SU-DHL-6 (cell line): Measurements from ENCODE around the gene LRRN4.

ENCODE experiments used
- H2AFZ ChIP-seq: fragments of 200-600 bp; sonication (generic); 2 replicates; pipeline ENCODE4 v1.6.1; 2014; ENCODE audit warnings: low read depth, mild to moderate bottlenecking, moderate library complexity, mixed read lengths, antibody characterized with exemption, low read length; ENCODE audit not compliant: severe bottlenecking
- H3F3A ChIP-seq: fragments of 200-600 bp; shearing (Covaris generic); 2 replicates; pipeline ENCODE4 v1.6.0; 2016; ENCODE audit warnings: antibody characterized with exemption, mild to moderate bottlenecking; ENCODE audit not compliant: insufficient read depth
- H3K27ac ChIP-seq: fragments of 200-600 bp; sonication (generic); 2 replicates; pipeline ENCODE4 v1.5.1; 2016; ENCODE audit warnings: low read depth, mild to moderate bottlenecking, low read length, moderate library complexity, mixed read lengths
- H3K27me3 ChIP-seq: fragments of 200-600 bp; sonication (generic), shearing (Covaris generic); 2 replicates; pipeline ENCODE4 v1.6.0; 2014; ENCODE audit warnings: mild to moderate bottlenecking, low read length
- H3K36me3 ChIP-seq: fragments of 200-600 bp; sonication (generic); 2 replicates; pipeline ENCODE4 v1.6.1; 2014; ENCODE audit warnings: mild to moderate bottlenecking, low read length, mixed read lengths
- H3K4me2 ChIP-seq: fragments of 300-600, 200-600 bp; shearing (Covaris generic), sonication (generic); 2 replicates; pipeline ENCODE4 v1.6.0; 2014; ENCODE audit warnings: low read length, low read depth, mild to moderate bottlenecking; ENCODE audit not compliant: poor library complexity, severe bottlenecking
- H3K4me3 ChIP-seq: fragments of 200-600 bp; sonication (generic); 2 replicates; pipeline ENCODE4 v1.5.1; 2014; ENCODE audit warnings: antibody characterized with exemption, low read length, mild to moderate bottlenecking, mixed read lengths; ENCODE audit not compliant: insufficient read depth, poor library complexity, severe bottlenecking
- H3K79me2 ChIP-seq: fragments of 200-600 bp; sonication (generic); 2 replicates; pipeline ENCODE4 v1.6.1; 2014; ENCODE audit warnings: mild to moderate bottlenecking, low read length, moderate library complexity; ENCODE audit not compliant: insufficient read depth
- H3K9ac ChIP-seq: fragments of 200-600 bp; sonication (generic); 2 replicates; pipeline ENCODE4 v1.7.0; 2014; ENCODE audit warnings: mild to moderate bottlenecking, low read length
- H3K9me2 ChIP-seq: fragments of 200-600 bp; sonication (generic); replicated peaks from 2 replicates; pipeline ENCODE4 v1.6.1; 2014; ENCODE audit warnings: low read length; ENCODE audit not compliant: insufficient read depth
- H3K9me3 ChIP-seq: fragments of 200-600 bp; sonication (generic); 2 replicates; pipeline ENCODE4 v1.6.1; 2014; ENCODE audit warnings: low read length, mixed read lengths; ENCODE audit not compliant: insufficient read depth
- H4K20me1 ChIP-seq: fragments of 200-600 bp; sonication (generic); 2 replicates; pipeline ENCODE4 v1.6.1; 2014; ENCODE audit warnings: low read depth, mild to moderate bottlenecking, antibody characterized with exemption, low read length, moderate library complexity, mixed read lengths
- EZH2phosphoT487 ChIP-seq: fragments of 200-600 bp; sonication (generic), shearing (Covaris generic); conservative IDR thresholded peaks from 2 replicates; pipeline ENCODE4 v1.6.1; 2018; ENCODE audit warnings: mild to moderate bottlenecking, antibody characterized with exemption, low read length, moderate library complexity, mixed read lengths
- TF ChIP-seq, protein P1 (sequence below): fragments of 200-600 bp; sonication (generic); IDR thresholded peaks from one replicate; pipeline ENCODE4 v1.5.1; 2017; ENCODE audit warnings: antibody characterized with exemption, mild to moderate bottlenecking, low read length, moderate library complexity; ENCODE audit not compliant: insufficient read depth, poor library complexity, severe bottlenecking

LRRN4 gene

DNA sequence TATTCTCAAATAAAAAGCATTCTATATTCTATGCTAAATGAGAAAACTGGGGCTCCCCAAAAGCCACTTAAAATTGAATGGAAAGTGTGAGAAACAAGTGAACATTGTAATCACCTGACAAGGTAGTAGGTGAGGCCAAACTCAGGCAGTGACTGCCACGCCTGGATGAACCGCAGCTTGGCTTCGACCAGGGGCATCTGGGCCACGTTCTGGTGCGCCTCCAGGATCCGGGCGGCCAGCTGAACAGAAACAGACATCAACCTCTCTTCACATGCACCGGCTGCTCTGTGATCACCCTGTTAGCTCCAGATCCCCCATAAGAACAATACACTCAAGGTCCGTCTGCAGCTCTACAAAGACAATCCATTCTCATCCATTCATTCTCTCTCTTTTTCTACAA lies 30.1 kb upstream of the LRRN4 start:
- Histone ChIP-seq H2AFZ (no peak overlapping the region), H3K79me2 (no peaks in the 10 kb centered on the region), H3F3A (no peaks in the 10 kb centered on the region), H3K36me3 (no peaks in the 10 kb centered on the region), H3K4me2 (no peak overlapping the region), H3K27ac (no peak overlapping the region), H4K20me1 (no peaks in the 10 kb centered on the region), H3K9ac (no peak overlapping the region), H3K9me3 (no peaks in the 10 kb centered on the region), H3K4me3 (no peak overlapping the region), H3K27me3 (no peaks in the 10 kb centered on the region; the same call in 1 of the 2 replicates), H3K9me2 (no peaks in the 10 kb centered on the region)
- TF ChIP-seq EZH2phosphoT487, result no peak

DNA sequence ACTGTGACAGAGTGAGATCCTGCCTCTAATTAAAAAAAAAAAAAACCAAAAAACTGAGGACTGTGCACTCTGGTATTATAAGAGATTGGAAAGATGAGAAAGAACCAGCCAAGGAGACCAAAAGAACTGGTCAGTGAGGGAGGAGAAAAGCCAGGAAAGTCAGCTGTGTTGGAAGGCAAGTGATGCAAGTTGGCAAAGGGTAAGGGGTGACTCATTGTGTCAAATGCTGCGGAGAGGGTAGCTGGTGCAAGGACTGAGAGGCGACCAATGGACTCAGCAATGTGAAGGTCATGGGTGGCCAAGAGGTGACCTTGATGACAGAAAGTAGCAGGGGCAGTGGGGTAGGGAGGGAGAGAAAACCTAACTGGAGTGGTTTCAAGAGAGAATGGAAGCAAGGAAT lies 27.4 kb upstream of the LRRN4 start:
- Histone ChIP-seq H4K20me1 (no peaks in the 10 kb centered on the region), H3K27me3 (no peaks in the 10 kb centered on the region), H3K79me2 (no peaks in the 10 kb centered on the region), H2AFZ (no peak overlapping the region), H3K4me2 (no peak overlapping the region), H3K9ac (no peak overlapping the region), H3K27ac (no peak overlapping the region), H3K36me3 (no peaks in the 10 kb centered on the region), H3K4me3 (no peak overlapping the region), H3K9me3 (no peaks in the 10 kb centered on the region), H3K9me2 (no peaks in the 10 kb centered on the region), H3F3A (no peaks in the 10 kb centered on the region)
- TF ChIP-seq, protein P1, sequence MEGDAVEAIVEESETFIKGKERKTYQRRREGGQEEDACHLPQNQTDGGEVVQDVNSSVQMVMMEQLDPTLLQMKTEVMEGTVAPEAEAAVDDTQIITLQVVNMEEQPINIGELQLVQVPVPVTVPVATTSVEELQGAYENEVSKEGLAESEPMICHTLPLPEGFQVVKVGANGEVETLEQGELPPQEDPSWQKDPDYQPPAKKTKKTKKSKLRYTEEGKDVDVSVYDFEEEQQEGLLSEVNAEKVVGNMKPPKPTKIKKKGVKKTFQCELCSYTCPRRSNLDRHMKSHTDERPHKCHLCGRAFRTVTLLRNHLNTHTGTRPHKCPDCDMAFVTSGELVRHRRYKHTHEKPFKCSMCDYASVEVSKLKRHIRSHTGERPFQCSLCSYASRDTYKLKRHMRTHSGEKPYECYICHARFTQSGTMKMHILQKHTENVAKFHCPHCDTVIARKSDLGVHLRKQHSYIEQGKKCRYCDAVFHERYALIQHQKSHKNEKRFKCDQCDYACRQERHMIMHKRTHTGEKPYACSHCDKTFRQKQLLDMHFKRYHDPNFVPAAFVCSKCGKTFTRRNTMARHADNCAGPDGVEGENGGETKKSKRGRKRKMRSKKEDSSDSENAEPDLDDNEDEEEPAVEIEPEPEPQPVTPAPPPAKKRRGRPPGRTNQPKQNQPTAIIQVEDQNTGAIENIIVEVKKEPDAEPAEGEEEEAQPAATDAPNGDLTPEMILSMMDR, result no peak
- TF ChIP-seq EZH2phosphoT487, result no peak

- Histone ChIP-seq H4K20me1 (no peaks in the 10 kb centered on the region), H3K36me3 (no peaks in the 10 kb centered on the region)
Observed at GRCh38 chr20:6079016-6079415, 25.2 kb upstream of the LRRN4 start.

More at GRCh38 chr20:6079016-6079415, 25.2 kb upstream of the LRRN4 start:
- no peaks in the 10 kb centered on the region for H3K9me3 ChIP-seq
- no peaks in the 10 kb centered on the region for H3F3A ChIP-seq
- H2AFZ ChIP-seq, result no peak overlapping the region
- no peak overlapping the region for H3K4me2 ChIP-seq
- no peak overlapping the region for H3K27ac ChIP-seq
- TF ChIP-seq, protein P1, result no peak
- TF ChIP-seq EZH2phosphoT487, result no peak
- H3K4me3 ChIP-seq, result no peak overlapping the region
- no peaks in the 10 kb centered on the region for H3K79me2 ChIP-seq
- no peak overlapping the region for H3K9ac ChIP-seq
- H3K27me3 ChIP-seq, result no peaks in the 10 kb centered on the region
- H3K9me2 ChIP-seq, result no peaks in the 10 kb centered on the region
